ENCODE results near the gene CBX3. TPM values are rescaled to one million over a fixed set of nuclear protein-coding genes. Genes with fewer than 3 reads are reported as not detected.
"Not testable (repeated sequence)": the region's sequence is repeated elsewhere in the genome, so short reads cannot be mapped to it uniquely, and the experiment has no call there.

CBX3 gene
- polyA plus RNA-seq, 1 donor: 214 TPM

DNA sequence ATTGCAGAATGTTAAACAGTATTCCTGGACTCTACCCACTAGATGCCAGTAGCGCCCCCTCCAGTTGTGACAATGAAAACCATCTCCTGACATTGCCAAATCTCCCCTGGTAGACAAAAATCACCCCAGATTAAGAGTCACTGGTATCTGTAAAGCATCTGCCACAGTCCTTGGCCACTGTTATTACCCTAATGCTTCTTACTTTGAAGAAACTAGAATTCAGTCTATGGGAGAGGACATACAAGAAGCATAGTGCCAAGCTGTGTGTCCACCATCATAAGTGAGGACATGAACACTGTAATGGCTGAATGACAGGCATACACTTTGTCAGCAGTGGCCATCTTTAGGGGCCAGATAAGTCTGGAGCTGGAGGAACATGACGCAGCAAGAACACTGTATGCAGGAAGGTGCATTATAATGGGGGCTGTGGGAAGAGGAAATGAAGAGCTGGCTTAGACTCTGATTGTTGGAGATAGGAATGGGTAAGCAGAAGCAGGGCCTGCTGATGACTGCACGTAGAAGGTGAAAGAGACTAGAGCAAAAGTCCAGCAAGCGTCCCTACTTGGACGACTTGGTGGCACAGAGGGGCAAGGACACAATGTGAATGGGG lies 32.5 kb downstream of the CBX3 start:
- no peak for DNase-seq
- no peak overlapping the region for H3K27ac ChIP-seq (ENCODE audit: low read length)
- H3K4me3 ChIP-seq (ENCODE audit: low read length): no peak overlapping the region
- H3K27me3 ChIP-seq (ENCODE audit: control insufficient read depth, insufficient read depth, low read length): no peaks in the 10 kb centered on the region
- WGBS (ENCODE audit: insufficient coverage, low lambda C conversion rate): 90% methylated on average over 2 of the region's 5 CpGs
- H3K4me1 ChIP-seq (ENCODE audit: control insufficient read depth, insufficient read depth, low read length): no peaks in the 10 kb centered on the region
- H3K9me3 ChIP-seq (ENCODE audit: control insufficient read depth, low read depth, low read length): no peaks in the 10 kb centered on the region
- H3K36me3 ChIP-seq (ENCODE audit: control insufficient read depth, insufficient read depth, low read length): no peaks in the 10 kb centered on the region

DNA sequence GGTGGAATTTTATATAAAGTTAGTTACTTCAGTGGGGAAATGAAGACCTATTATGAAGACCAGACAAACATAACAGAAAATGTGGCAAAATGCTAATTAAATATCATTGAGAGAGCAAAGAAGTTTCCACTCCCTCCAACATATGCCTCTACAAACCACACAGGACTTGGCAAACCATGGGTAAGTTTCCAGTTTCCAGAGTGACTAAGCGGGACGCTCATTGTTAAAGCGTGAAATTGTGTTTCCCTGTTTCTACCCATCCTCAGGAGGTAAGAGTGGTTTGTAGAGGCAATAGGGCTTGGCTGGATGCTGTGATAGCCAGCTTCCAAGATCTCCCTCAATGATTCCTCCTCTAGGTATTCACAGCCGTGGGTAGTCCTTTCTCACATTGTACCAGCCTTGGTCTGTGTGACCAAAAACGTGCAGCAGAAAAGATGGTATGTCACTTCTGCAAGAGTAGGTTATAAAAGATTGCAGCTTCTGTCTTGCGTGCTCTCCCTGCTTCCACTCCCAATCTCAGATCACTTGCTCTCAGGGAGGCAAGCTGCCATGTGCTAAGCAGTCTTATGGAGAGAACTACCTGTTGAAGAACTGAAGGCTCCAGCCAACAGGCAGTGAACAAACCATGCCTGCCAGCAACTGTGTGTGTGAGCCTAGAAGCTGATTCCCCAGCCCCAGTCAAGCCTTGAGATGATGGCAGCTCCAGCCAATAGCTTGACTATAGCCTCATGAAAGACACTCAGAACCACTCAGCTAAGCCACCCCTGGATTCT lies 35.7 kb downstream of the CBX3 start:
- H3K9me3 ChIP-seq (ENCODE audit: control insufficient read depth, low read depth, low read length): no peaks in the 10 kb centered on the region
- no peak for DNase-seq
- WGBS (ENCODE audit: insufficient coverage, low lambda C conversion rate): no CpG with 5 or more reads among the region's 6 CpGs

DNA sequence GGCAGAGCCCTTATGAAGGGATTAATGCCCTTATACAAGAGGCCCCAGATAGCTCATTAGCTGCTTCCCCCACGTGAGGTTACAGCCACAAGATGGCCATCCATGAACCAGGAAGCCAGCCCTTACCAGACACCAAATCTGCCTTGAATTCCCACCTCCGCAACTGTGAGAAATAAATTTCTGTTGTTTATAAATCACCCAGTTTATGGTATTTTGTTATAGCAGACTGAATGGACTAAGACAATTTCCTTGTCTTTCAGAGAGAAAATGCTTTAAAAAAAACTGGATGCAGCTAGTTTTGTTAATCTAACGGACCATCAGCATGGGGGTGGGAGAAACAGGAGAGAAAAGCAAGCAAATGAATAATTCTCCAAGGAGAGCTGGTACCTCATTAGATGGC lies 36.5 kb downstream of the CBX3 start:
- Histone ChIP-seq H3K27me3 (ENCODE audit: control insufficient read depth, insufficient read depth, low read length) (no peaks in the 10 kb centered on the region), H3K4me3 (ENCODE audit: low read length) (no peak overlapping the region), H3K36me3 (ENCODE audit: control insufficient read depth, insufficient read depth, low read length) (no peaks in the 10 kb centered on the region), H3K4me1 (ENCODE audit: control insufficient read depth, insufficient read depth, low read length) (no peaks in the 10 kb centered on the region), H3K27ac (ENCODE audit: low read length) (no peak overlapping the region), H3K9me3 (ENCODE audit: control insufficient read depth, low read depth, low read length) (no peaks in the 10 kb centered on the region)
- no peak for DNase-seq
- 67% methylated on average over 1 of the region's 3 CpGs for WGBS (ENCODE audit: insufficient coverage, low lambda C conversion rate)

More for the DNA sequence above, 35.7 kb downstream of the CBX3 start:
- H3K27ac ChIP-seq (ENCODE audit: low read length): no peak overlapping the region
- no peaks in the 10 kb centered on the region for H3K36me3 ChIP-seq (ENCODE audit: control insufficient read depth, insufficient read depth, low read length)
- H3K4me1 ChIP-seq (ENCODE audit: control insufficient read depth, insufficient read depth, low read length): no peaks in the 10 kb centered on the region
- no peak overlapping the region for H3K4me3 ChIP-seq (ENCODE audit: low read length)
- no peaks in the 10 kb centered on the region for H3K27me3 ChIP-seq (ENCODE audit: control insufficient read depth, insufficient read depth, low read length)

DNA sequence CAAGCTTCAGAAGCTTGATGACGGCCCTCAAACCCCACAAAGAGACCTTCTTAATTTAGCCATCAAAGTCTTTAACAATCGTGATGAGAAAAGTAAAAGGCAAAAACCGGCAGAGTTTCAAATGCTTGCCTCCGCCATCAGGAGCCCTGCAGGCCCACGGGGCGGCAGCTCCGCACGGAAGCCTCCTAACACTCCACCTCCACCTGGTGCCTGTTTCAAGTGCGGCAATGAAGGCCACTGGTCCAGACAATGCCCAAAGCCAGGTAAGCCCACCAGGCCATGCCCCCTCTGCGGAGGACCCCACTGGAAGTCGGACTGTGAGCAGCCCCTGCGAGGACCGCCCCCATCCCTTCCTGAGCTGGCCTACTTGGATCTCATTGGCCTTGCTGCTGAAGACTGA lies 43.6 kb downstream of the CBX3 start:
- no peak for DNase-seq
- Histone ChIP-seq H3K27ac (ENCODE audit: low read length) (no peak overlapping the region), H3K36me3 (ENCODE audit: control insufficient read depth, insufficient read depth, low read length) (no peaks in the 10 kb centered on the region), H3K27me3 (ENCODE audit: control insufficient read depth, insufficient read depth, low read length) (no peaks in the 10 kb centered on the region), H3K9me3 (ENCODE audit: control insufficient read depth, low read depth, low read length) (peaks cover 3% of the 10 kb centered on the region), H3K4me1 (ENCODE audit: control insufficient read depth, insufficient read depth, low read length) (no peaks in the 10 kb centered on the region), H3K4me3 (ENCODE audit: low read length) (no peak overlapping the region)
- no CpG with 5 or more reads among the region's 13 CpGs for WGBS (ENCODE audit: insufficient coverage, low lambda C conversion rate)

DNA sequence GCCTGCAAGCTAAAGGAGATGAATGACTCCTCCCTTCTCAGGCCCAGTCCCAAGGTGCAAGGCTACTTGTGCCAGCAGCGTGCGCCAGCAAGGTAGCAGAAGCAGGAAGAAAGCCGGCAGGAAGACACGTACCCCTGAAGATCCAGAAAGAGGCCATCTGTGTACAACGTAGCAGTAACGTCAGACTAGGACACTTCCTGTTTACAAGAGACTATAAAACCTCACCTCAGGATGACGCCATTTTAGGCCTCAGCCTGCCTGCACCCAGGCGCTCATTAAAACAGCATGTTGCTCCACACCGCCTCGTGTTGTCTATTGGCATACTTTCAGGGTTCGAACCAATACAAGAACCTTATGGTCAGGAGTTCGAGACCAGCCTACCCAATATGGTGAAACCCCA lies 48.7 kb downstream of the CBX3 start:
- Histone ChIP-seq H3K27ac (ENCODE audit: low read length) (no peak overlapping the region), H3K4me3 (ENCODE audit: low read length) (no peak overlapping the region), H3K36me3 (ENCODE audit: control insufficient read depth, insufficient read depth, low read length) (no peaks in the 10 kb centered on the region), H3K27me3 (ENCODE audit: control insufficient read depth, insufficient read depth, low read length) (no peaks in the 10 kb centered on the region), H3K4me1 (ENCODE audit: control insufficient read depth, insufficient read depth, low read length) (no peaks in the 10 kb centered on the region), H3K9me3 (ENCODE audit: control insufficient read depth, low read depth, low read length) (peaks cover under 1% of the 10 kb centered on the region)
- no CpG with 5 or more reads among the region's 12 CpGs for WGBS (ENCODE audit: insufficient coverage, low lambda C conversion rate)
- no peak for DNase-seq

DNA sequence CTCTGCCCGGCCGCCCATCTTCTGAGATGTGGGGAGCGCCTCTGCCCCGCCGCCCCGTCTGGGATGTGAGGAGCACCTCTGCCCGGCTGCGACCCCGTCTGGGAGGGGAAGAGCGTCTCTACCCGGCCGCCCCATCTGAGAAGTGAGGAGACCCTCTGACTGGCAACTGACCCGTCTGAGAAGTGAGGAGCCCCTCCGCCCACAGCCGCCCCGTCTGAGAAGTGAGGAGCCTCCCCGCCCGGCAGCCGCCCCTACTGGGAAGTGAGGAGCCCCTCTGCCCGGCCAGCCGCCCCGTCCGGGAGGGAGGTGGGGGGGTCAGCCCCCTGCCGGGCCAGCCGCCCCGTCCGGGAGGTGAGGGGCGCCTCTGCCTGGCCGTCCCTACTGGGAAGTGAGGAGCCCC lies 60.3 kb downstream of the CBX3 start:
- WGBS (ENCODE audit: insufficient coverage, low lambda C conversion rate): no CpG with 5 or more reads among the region's 29 CpGs
- peaks cover 17% of the 10 kb centered on the region for H3K9me3 ChIP-seq (ENCODE audit: control insufficient read depth, low read depth, low read length)
- not testable (repeated sequence) for H3K27ac ChIP-seq (ENCODE audit: low read length)

More for the DNA sequence above, 60.3 kb downstream of the CBX3 start:
- DNase-seq; H3K4me1 ChIP-seq (ENCODE audit: control insufficient read depth, insufficient read depth, low read length); H3K4me3 ChIP-seq (ENCODE audit: low read length); H3K27me3 ChIP-seq (ENCODE audit: control insufficient read depth, insufficient read depth, low read length); H3K36me3 ChIP-seq (ENCODE audit: control insufficient read depth, insufficient read depth, low read length): not testable (repeated sequence)

Other genes with a start within 250 kb of the CBX3 start
- gene NFE2L3, start 49.5 kb upstream of the CBX3 start, polyA plus RNA-seq: 16.0 TPM
- gene HNRNPA2B1, start 999 bp upstream of the CBX3 start, polyA plus RNA-seq: 946 TPM
- 12.6 TPM for gene SNX10, start 90.1 kb downstream of the CBX3 start, polyA plus RNA-seq